Activated naive CD4-positive, alpha-beta T cell treated with anti-CD3 and anti-CD28 coated beads, Interleukin-2, amount 50 U/mL, for 16 hours (primary cell): ENCODE data around the gene SYTL2.

Experiments
- DNase-seq: peaks from one replicate; pipeline ENCODE4 v3.0.0-alpha.2; 2020

SYTL2 gene

DNA sequence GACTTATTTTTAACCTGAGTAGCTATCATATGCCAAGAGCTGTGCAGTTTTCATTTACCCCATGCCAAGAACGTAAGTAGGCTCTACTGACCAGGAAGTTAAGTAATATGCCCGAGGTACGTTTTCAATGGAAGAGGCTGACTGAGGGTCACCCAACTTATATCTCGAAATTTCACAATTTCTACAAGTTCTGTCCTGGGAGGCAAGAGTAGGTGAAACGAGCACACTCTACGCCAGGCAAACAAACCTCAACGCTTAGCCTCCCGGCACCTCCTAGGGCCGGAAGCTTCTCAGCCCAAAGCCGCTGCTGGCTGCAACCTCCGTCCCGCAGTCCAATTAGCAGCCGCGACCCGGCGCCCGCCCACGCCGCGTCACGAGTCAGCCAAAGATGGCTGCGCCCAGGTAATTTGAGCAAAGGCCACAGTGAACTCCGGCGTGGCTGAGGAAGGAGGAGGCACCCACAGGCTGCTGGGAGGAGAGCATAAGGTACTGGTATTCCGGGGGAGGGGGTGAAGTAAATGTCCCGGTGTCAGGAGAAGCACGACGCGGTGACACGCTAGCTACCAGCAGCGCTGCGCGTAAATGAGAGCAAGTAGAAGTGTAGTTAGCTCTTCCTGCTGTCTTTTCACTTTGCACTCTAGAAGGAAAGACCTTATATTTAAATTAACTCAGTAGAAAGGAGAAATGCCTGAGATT is 163.2 kb downstream of the SYTL2 start, which contains the start of gene TMEM126A:
TMEM126A (plus strand) TSS at position 364 of the 696 bp plus-strand sequence. CDS start 2,289 bp downstream, outside the sequence.
- DNase-seq, result peak; percentile 94

DNA sequence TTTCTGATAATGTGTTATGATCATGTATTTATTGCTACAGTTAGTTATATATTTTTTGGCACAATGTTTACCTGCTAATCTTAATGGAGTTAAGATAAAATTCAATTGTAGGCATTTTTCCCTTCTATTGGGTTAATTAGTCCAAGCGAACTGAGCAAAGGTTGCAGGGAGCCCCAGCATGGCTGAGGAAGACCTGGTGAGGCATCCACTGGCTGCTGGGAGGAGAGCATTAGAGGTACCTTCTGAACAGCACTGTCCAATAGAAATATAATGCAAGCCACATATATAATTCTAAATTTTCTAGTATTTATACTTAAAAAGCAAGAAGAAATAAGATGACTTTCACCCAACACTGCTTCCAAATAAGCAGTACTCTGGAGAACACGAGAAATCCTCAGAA is 163.9 kb downstream of the SYTL2 start:
- no peak for DNase-seq
